ENCODE measurements around the gene SOS1. TPM values are rescaled to one million over a fixed set of nuclear protein-coding genes. Genes with fewer than 3 reads are reported as not detected.
A peak's percentile ranks its signal among the peaks of the same experiment; 100 is the strongest.
"Not testable (repeated sequence)": the region's sequence is repeated elsewhere in the genome, so short reads cannot be mapped to it uniquely, and the experiment has no call there.

Gene SOS1
- total RNA-seq, 1 experiment from 2014 or later, result 21.2 TPM

GRCh38 chr2:39139511-39140237 lies 18.8 kb upstream of the SOS1 start:
- no peak for DNase-seq (ENCODE audit: extremely low read depth, low read depth)

GRCh38 chr2:39138837-39139211 lies 18.0 kb upstream of the SOS1 start:
- DNase-seq (ENCODE audit: extremely low read depth, low read depth), result no peak

GRCh38 chr2:39138187-39138836 lies 17.5 kb upstream of the SOS1 start:
- DNase-seq (ENCODE audit: extremely low read depth, low read depth), result not testable (repeated sequence)

- DNase-seq (ENCODE audit: extremely low read depth, low read depth), result no peak
These were observed 15.9 kb upstream of the SOS1 start for GRCh38 chr2:39136799-39137198.

GRCh38 chr2:39135690-39136259 lies 14.9 kb upstream of the SOS1 start:
- no peak for DNase-seq (ENCODE audit: extremely low read depth, low read depth)

GRCh38 chr2:39133215-39133851 lies 12.5 kb upstream of the SOS1 start:
- DNase-seq (ENCODE audit: extremely low read depth, low read depth), result no peak

GRCh38 chr2:39128919-39129391 lies 8.1 kb upstream of the SOS1 start:
- no peak for DNase-seq (ENCODE audit: extremely low read depth, low read depth)

GRCh38 chr2:39127973-39128372 lies 7.1 kb upstream of the SOS1 start:
- no peak for DNase-seq (ENCODE audit: extremely low read depth, low read depth)

- DNase-seq (ENCODE audit: extremely low read depth, low read depth), result no peak
These were observed 3.9 kb upstream of the SOS1 start for GRCh38 chr2:39124746-39125057.

GRCh38 chr2:39124000-39124745 lies 3.3 kb upstream of the SOS1 start:
- DNase-seq (ENCODE audit: extremely low read depth, low read depth), result peak; percentile 93

GRCh38 chr2:39123436-39123999 lies 2.7 kb upstream of the SOS1 start:
- DNase-seq (ENCODE audit: extremely low read depth, low read depth), result no peak

- DNase-seq (ENCODE audit: extremely low read depth, low read depth), result no peak
These were observed 742 bp upstream of the SOS1 start for GRCh38 chr2:39121523-39122063.

- no peak for DNase-seq (ENCODE audit: extremely low read depth, low read depth)
These were observed 405 bp downstream of the SOS1 start for GRCh38 chr2:39120521-39120770.

- DNase-seq (ENCODE audit: extremely low read depth, low read depth), result peak; percentile 34
These were observed 925 bp downstream of the SOS1 start for GRCh38 chr2:39119732-39120520.

GRCh38 chr2:39118786-39119499 lies 1.9 kb downstream of the SOS1 start:
- DNase-seq (ENCODE audit: extremely low read depth, low read depth), result no peak

- no peak for DNase-seq (ENCODE audit: extremely low read depth, low read depth)
These were observed 5.3 kb downstream of the SOS1 start for GRCh38 chr2:39115556-39115955.

- DNase-seq (ENCODE audit: extremely low read depth, low read depth), result no peak
These were observed 6.1 kb downstream of the SOS1 start for GRCh38 chr2:39114771-39115170.

GRCh38 chr2:39109537-39109936 lies 11.3 kb downstream of the SOS1 start:
- DNase-seq (ENCODE audit: extremely low read depth, low read depth), result no peak

- DNase-seq (ENCODE audit: extremely low read depth, low read depth), result no peak
These were observed 12.5 kb downstream of the SOS1 start for GRCh38 chr2:39108377-39108776.

Measured in NCI-H460 (cell line).